SK-N-SH (cell line): Measurements from ENCODE around the gene NEGR1. TPM values are rescaled to one million over a fixed set of nuclear protein-coding genes. Genes with fewer than 3 reads are reported as not detected.

Experiments used
- CTCF ChIA-PET: fragments of 300-600, 350-600 bp; formaldehyde crosslinking; extraction: SDS; loops from one replicate; lab custom pipeline; 2021; lab: Yijun Ruan, JAX
- POLR2A ChIA-PET: fragments of 350-600 bp; sonication (Branson Sonifier 250); formaldehyde crosslinking; extraction: SDS; loops from one replicate; lab custom pipeline; 2020; ENCODE audit warnings: antibody characterized with exemption, inconsistent platforms; lab: Yijun Ruan, JAX
- DNase-seq: peaks from one replicate; pipeline ENCODE4 v3.0.0; 2012
- H2AFZ ChIP-seq: fragments of 200-600 bp; sonication (generic); 2 replicates; pipeline ENCODE4 v1.8.1; 2016; ENCODE audit warnings: antibody characterized with exemption, mild to moderate bottlenecking, low read depth
- H3F3A ChIP-seq: fragments of 200-600 bp; sonication (generic); replicated peaks from 2 replicates; pipeline ENCODE3; 2016; ENCODE audit warnings: antibody characterized with exemption, mild to moderate bottlenecking; ENCODE audit not compliant: insufficient read depth
- H3K27ac ChIP-seq, 2 experiments: fragments of 200-500 bp in 1 of 2; fragments of 200-600 bp in 1 of 2; sonication (Bioruptor generic) in 1 of 2; sonication (generic), shearing (Covaris generic) in 1 of 2; 2 replicates each; pipeline versions ENCODE4 v1.5.1 to v1.6.1; 2014 to 2016; ENCODE audit warnings: low read depth in 2 of 2, inconsistent platforms in 1 of 2, low read length in 1 of 2, mild to moderate bottlenecking in 1 of 2, mixed read lengths in 1 of 2
- H3K27me3 ChIP-seq: fragments of 200-600 bp; sonication (generic), shearing (Covaris generic); 2 replicates; pipeline ENCODE4 v1.6.1; 2016; ENCODE audit warnings: mixed run types; ENCODE audit not compliant: insufficient read depth
- H3K36me3 ChIP-seq, 2 experiments: fragments of 200-500 bp in 1 of 2; fragments of 200-600 bp in 1 of 2; sonication (Bioruptor generic) in 1 of 2; sonication (generic) in 1 of 2; replicated peaks in 1 of 2; 2 replicates each; pipeline versions ENCODE3 to v1.5.1; 2014 to 2016; ENCODE audit warnings: low read length in 1 of 2, mild to moderate bottlenecking in 1 of 2; ENCODE audit not compliant: insufficient read depth in 2 of 2, control insufficient read depth in 1 of 2
- H3K4me1 ChIP-seq, 2 experiments: fragments of 200-500 bp in 1 of 2; fragments of 200-600 bp in 1 of 2; sonication (Bioruptor generic) in 1 of 2; sonication (generic), shearing (Covaris generic) in 1 of 2; 2 replicates each; pipeline versions ENCODE4 v1.5.1 to v1.6.1; 2014 to 2016; ENCODE audit warnings: low read depth in 1 of 2, low read length in 1 of 2, mixed run types in 1 of 2; ENCODE audit not compliant: insufficient read depth in 2 of 2, control insufficient read depth in 1 of 2
- H3K4me2 ChIP-seq: fragments of 200-600 bp; sonication (generic), shearing (Covaris generic); 2 replicates; pipeline ENCODE4 v1.6.1; 2017; ENCODE audit warnings: mixed run types
- H3K4me3 ChIP-seq, 2 experiments: fragments of 200-500 bp in 1 of 2; fragments of 200-600 bp in 1 of 2; sonication (Bioruptor generic) in 1 of 2; sonication (generic), shearing (Covaris generic) in 1 of 2; 2 replicates each; pipeline versions ENCODE4 v1.5.1 to v1.8.1; 2014 to 2016; ENCODE audit warnings: low read depth in 2 of 2, inconsistent platforms in 1 of 2, low read length in 1 of 2, mild to moderate bottlenecking in 1 of 2, mixed read lengths in 1 of 2, moderate library complexity in 1 of 2
- H3K79me2 ChIP-seq: fragments of 200-600 bp; sonication (generic); 2 replicates; pipeline ENCODE4 v1.8.1; 2017; ENCODE audit warnings: mild to moderate bottlenecking; ENCODE audit not compliant: insufficient read depth
- H3K9ac ChIP-seq: fragments of 200-600 bp; sonication (generic); 2 replicates; pipeline ENCODE4 v1.6.1; 2017; ENCODE audit warnings: mixed run types
- H3K9me2 ChIP-seq: fragments of 200-600 bp; sonication (generic); 2 replicates; pipeline ENCODE4 v1.6.1; 2017; ENCODE audit warnings: mixed run types
- H3K9me3 ChIP-seq: fragments of 200-600 bp; sonication (generic); 2 replicates; pipeline ENCODE4 v1.6.1; 2017; ENCODE audit warnings: mixed run types, mild to moderate bottlenecking, moderate library complexity
- H4K20me1 ChIP-seq: fragments of 200-600 bp; sonication (generic); 2 replicates; pipeline ENCODE4 v1.6.1; 2017; ENCODE audit warnings: mild to moderate bottlenecking, mixed run types; ENCODE audit not compliant: insufficient read depth
- CHD2 ChIP-seq: fragments of 150-350 bp; IDR thresholded peaks from 2 replicates; pipeline ENCODE4 v1.6.1; 2018; ENCODE audit warnings: low read length; ENCODE audit not compliant: partially characterized antibody
- EP300 ChIP-seq, 2 experiments: IDR thresholded peaks; 2 replicates each; pipeline versions ENCODE4 v1.4.0 to v1.6.1; 2012; ENCODE audit warnings: borderline replicate concordance in 1 of 2, low read depth in 1 of 2, low read length in 1 of 2
- EZH2phosphoT487 ChIP-seq: fragments of 200-600 bp; sonication (generic); IDR thresholded peaks from 2 replicates; pipeline ENCODE4 v1.6.1; 2017; ENCODE audit warnings: low read depth, mixed run types, mild to moderate bottlenecking, antibody characterized with exemption, moderate library complexity, borderline replicate concordance
- FOXJ3 ChIP-seq: sonication (generic); formaldehyde crosslinking; IDR thresholded peaks from 2 replicates; pipeline ENCODE4 v1.5.1; 2020; ENCODE audit warnings: mild to moderate bottlenecking, missing genetic modification reagents
- FOXM1 ChIP-seq: IDR thresholded peaks from 2 replicates; pipeline ENCODE4 v1.4.0; 2012; ENCODE audit warnings: low read depth, mild to moderate bottlenecking
- GABPA ChIP-seq: IDR thresholded peaks from 2 replicates; pipeline ENCODE4 v1.4.0; 2012; ENCODE audit warnings: low read depth, mild to moderate bottlenecking
- GATA2 ChIP-seq: sonication (generic); formaldehyde crosslinking; IDR thresholded peaks from 2 replicates; pipeline ENCODE4 v1.5.0; 2020; ENCODE audit warnings: mild to moderate bottlenecking, missing genetic modification reagents
- MEF2A ChIP-seq: IDR thresholded peaks from 2 replicates; pipeline ENCODE4 v1.4.0; 2012; ENCODE audit warnings: low read depth, borderline replicate concordance
- MXI1 ChIP-seq: IDR thresholded peaks from 2 replicates; pipeline ENCODE4 v1.6.1; 2012; ENCODE audit warnings: mild to moderate bottlenecking, low read depth, low read length, improper control_type of control experiment
- NRF1 ChIP-seq: IDR thresholded peaks from 2 replicates; pipeline ENCODE4 v1.6.1; 2012; ENCODE audit warnings: low read depth, mild to moderate bottlenecking, low read length
- POLR2AphosphoS5 ChIP-seq: IDR thresholded peaks from 2 replicates; pipeline ENCODE4 v1.6.1; 2012; ENCODE audit warnings: low read depth, low read length
- RCOR1 ChIP-seq: fragments of 150-350 bp; IDR thresholded peaks from 2 replicates; pipeline ENCODE4 v1.6.1; 2017; ENCODE audit warnings: antibody characterized with exemption, low read length
- RFX5 ChIP-seq: IDR thresholded peaks from 2 replicates; pipeline ENCODE4 v1.6.1; 2012; ENCODE audit warnings: mild to moderate bottlenecking, improper control_type of control experiment, low read length
- RXRA ChIP-seq: IDR thresholded peaks from 2 replicates; pipeline ENCODE4 v1.4.0; 2012; ENCODE audit warnings: low read depth, mild to moderate bottlenecking, borderline replicate concordance
- SIN3A ChIP-seq: IDR thresholded peaks from 2 replicates; pipeline ENCODE4 v1.6.1; 2012; ENCODE audit warnings: low read depth, mild to moderate bottlenecking, low read length, moderate library complexity, borderline replicate concordance
- ZBTB33 ChIP-seq: IDR thresholded peaks from 2 replicates; pipeline ENCODE4 v1.4.0; 2012; ENCODE audit warnings: low read depth, borderline replicate concordance
- WGBS: methylation state at CpG from one replicate; pipeline ENCODE4 v1.1.6; 2017; ENCODE audit warnings: low lambda C conversion rate; 5-methylcytosine and 5-hydroxymethylcytosine counted together
- polyA plus RNA-seq, 3 experiments: library from polyadenylated mRNA; depleted of rRNA; stranded (reverse); fragments of >200 nt; gene quantifications; 2 replicates each; pipeline ENCODE4 v1.2.3, GENCODE V29; 2012

Gene NEGR1
- polyA plus RNA-seq, 1 of the 3 experiments (the other 2 are of a cell fraction), result 0.21 TPM

- H3K4me1 ChIP-seq, result peaks cover 0 to 9% of the 10 kb centered on the region in 2 experiments; a peak in 2 of 4 replicates
- CTCF ChIA-PET, result no interaction called here
- H3K27me3 ChIP-seq, result no peaks in the 10 kb centered on the region
- DNase-seq, result no peak
- TF ChIP-seq MXI1 (0 out of 2 replicates have a peak, but pooled peaks have one; percentile 20), RCOR1 (peak; percentile 58), EP300 (IDR thresholded peaks at IDR 0.05; ENCODE audit: borderline replicate concordance in 1 of 2, low read depth in 1 of 2, low read length in 1 of 2) (peak in 1 of 2 experiments; percentile 85; a peak in 2 of 4 replicates), CHD2 (peak; percentile 33), GATA2 (CRISPR knock-in tag) (peak; percentile 90), FOXM1 (no peak), FOXJ3 (CRISPR knock-in tag) (peak; percentile 70; the same call in 1 of the 2 replicates), POLR2AphosphoS5 (no peak)
- TF ChIP-seq, all 33 proteins: peak for 6
- POLR2A ChIA-PET, result no interaction called here
- Histone ChIP-seq H3K4me2 (no peak overlapping the region), H3K4me3 (no peak overlapping the region), H4K20me1 (no peaks in the 10 kb centered on the region), H3K36me3 (no peaks in the 10 kb centered on the region), H3F3A (no peaks in the 10 kb centered on the region), H3K9ac (no peak overlapping the region), H2AFZ (no peak overlapping the region), H3K9me2 (no peaks in the 10 kb centered on the region), H3K9me3 (no peaks in the 10 kb centered on the region), H3K79me2 (no peaks in the 10 kb centered on the region), H3K27ac (no peak overlapping the region)
- WGBS, result 22% methylated on average over 4 of the region's 4 CpGs
Observed at GRCh38 chr1:71839876-71840275, 442.5 kb downstream of the NEGR1 start.

- CTCF ChIA-PET, result no interaction called here
- H3K27me3 ChIP-seq, result no peaks in the 10 kb centered on the region
- H3K9me3 ChIP-seq, result no peaks in the 10 kb centered on the region
- no peak overlapping the region for H2AFZ ChIP-seq
- TF ChIP-seq FOXJ3 (CRISPR knock-in tag) (no peak), RXRA (no peak), EZH2phosphoT487 (no peak), MEF2A (no peak), NRF1 (no peak), ZBTB33 (no peak), RFX5 (no peak), SIN3A (no peak), GABPA (no peak)
- peaks cover 0 to 5% of the 10 kb centered on the region in 2 experiments; a peak in 2 of 4 replicates for H3K4me1 ChIP-seq
- H3K27ac ChIP-seq, result no peak overlapping the region
- H3K4me3 ChIP-seq, result no peak overlapping the region
- POLR2A ChIA-PET, result no interaction called here
- H3K36me3 ChIP-seq, result no peaks in the 10 kb centered on the region
- DNase-seq, result no peak
- no peaks in the 10 kb centered on the region for H4K20me1 ChIP-seq
- no peak overlapping the region for H3K4me2 ChIP-seq
- WGBS, result 43% methylated on average over 2 of the region's 2 CpGs
- no peaks in the 10 kb centered on the region for H3K9me2 ChIP-seq
- H3F3A ChIP-seq, result no peaks in the 10 kb centered on the region
- H3K9ac ChIP-seq, result no peak overlapping the region
- H3K79me2 ChIP-seq, result no peaks in the 10 kb centered on the region
Observed at GRCh38 chr1:71836904-71837303, 445.4 kb downstream of the NEGR1 start.
